Tibial artery (tissue), 4 donors: ENCODE data around the gene CHRND.

Experiments
- DNase-seq, 2 donors: peaks; one replicate each; pipeline ENCODE4 v3.0.0-alpha.2; 2019
- H3K27ac ChIP-seq, 2 donors: fragments of 200-600 bp; sonication (generic) in 1 of 2; 1 replicate in 1 of 2; 2 replicates in 1 of 2; pipeline ENCODE4 v1.5.1; 2018 to 2019; ENCODE audit warnings: mild to moderate bottlenecking in 1 of 2
- H3K27me3 ChIP-seq, 2 donors: fragments of 200-600 bp; sonication (generic) in 1 of 2; one replicate each; pipeline versions ENCODE4 v1.5.1 to v1.6.0; 2016 to 2019
- H3K36me3 ChIP-seq, 3 donors: fragments of 200-600 bp; sonication (generic) in 2 of 3; one replicate each; pipeline ENCODE4 v1.5.1; 2016 to 2019; ENCODE audit warnings: mild to moderate bottlenecking in 2 of 3
- H3K4me1 ChIP-seq, 4 donors: fragments of 200-600 bp; sonication (generic) in 2 of 4; 1 replicate in 3 of 4; 2 replicates in 1 of 4; pipeline ENCODE4 v1.5.1; 2016 to 2019
- H3K4me3 ChIP-seq, 2 donors: fragments of 200-600 bp; sonication (generic) in 1 of 2; 1 replicate in 1 of 2; 2 replicates in 1 of 2; pipeline ENCODE4 v1.5.1; 2018 to 2019; ENCODE audit warnings: mild to moderate bottlenecking in 2 of 2
- H3K9me3 ChIP-seq, 3 donors: fragments of 200-600 bp; sonication (generic) in 1 of 3; one replicate each; pipeline ENCODE4 v1.5.1; 2016 to 2019
- intact Hi-C: fragments of 100-400 bp; cut with DNase I; formaldehyde crosslinking; loops from one replicate; pipeline ENCODE4 v1.15.0; 2023; ENCODE audit warnings: low total_unique reads
- TF ChIP-seq, protein P1 (sequence below), 2 experiments: fragments of 200-600 bp in 1 of 2; fragments of 450-650 bp in 1 of 2; IDR thresholded peaks; one replicate each; pipeline ENCODE4 v1.5.1; 2017 to 2019; ENCODE audit warnings: antibody characterized with exemption in 2 of 2, mild to moderate bottlenecking in 1 of 2, moderate library complexity in 1 of 2

Gene CHRND

DNA sequence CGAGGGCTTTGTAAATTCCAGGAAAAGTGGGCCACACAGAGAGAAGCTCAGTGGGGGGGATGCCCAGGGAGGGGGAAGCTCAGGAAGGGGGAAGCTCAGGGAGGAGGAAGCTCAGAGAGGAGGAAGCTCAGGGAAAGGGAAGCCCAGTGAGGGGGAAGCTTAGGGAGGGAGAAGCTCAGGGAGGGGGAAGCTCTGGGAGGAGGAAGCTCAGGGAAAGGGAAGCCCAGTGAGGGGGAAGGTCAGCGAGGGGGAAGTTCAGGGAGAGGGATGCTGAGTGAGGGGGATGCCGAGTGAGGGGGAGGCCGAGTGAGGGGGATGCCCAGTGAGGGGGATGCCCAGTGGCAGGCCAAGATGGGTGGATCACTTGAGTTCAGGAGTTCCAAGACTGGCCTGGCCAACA is 12.7 kb downstream of the CHRND start:
- no peak for DNase-seq
- Histone ChIP-seq H3K4me1 (no peaks in the 10 kb centered on the region), H3K27me3 (peaks cover 0 to 42% of the 10 kb centered on the region in 2 donors), H3K36me3 (no peaks in the 10 kb centered on the region), H3K4me3 (no peak overlapping the region), H3K9me3 (peaks cover 0 to 6% (median 6%) of the 10 kb centered on the region in 3 donors), H3K27ac (no peak overlapping the region)
- TF ChIP-seq, protein P1, sequence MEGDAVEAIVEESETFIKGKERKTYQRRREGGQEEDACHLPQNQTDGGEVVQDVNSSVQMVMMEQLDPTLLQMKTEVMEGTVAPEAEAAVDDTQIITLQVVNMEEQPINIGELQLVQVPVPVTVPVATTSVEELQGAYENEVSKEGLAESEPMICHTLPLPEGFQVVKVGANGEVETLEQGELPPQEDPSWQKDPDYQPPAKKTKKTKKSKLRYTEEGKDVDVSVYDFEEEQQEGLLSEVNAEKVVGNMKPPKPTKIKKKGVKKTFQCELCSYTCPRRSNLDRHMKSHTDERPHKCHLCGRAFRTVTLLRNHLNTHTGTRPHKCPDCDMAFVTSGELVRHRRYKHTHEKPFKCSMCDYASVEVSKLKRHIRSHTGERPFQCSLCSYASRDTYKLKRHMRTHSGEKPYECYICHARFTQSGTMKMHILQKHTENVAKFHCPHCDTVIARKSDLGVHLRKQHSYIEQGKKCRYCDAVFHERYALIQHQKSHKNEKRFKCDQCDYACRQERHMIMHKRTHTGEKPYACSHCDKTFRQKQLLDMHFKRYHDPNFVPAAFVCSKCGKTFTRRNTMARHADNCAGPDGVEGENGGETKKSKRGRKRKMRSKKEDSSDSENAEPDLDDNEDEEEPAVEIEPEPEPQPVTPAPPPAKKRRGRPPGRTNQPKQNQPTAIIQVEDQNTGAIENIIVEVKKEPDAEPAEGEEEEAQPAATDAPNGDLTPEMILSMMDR (IDR thresholded peaks at IDR 0.05) = no peak
- intact Hi-C loops = no loop called here

DNA sequence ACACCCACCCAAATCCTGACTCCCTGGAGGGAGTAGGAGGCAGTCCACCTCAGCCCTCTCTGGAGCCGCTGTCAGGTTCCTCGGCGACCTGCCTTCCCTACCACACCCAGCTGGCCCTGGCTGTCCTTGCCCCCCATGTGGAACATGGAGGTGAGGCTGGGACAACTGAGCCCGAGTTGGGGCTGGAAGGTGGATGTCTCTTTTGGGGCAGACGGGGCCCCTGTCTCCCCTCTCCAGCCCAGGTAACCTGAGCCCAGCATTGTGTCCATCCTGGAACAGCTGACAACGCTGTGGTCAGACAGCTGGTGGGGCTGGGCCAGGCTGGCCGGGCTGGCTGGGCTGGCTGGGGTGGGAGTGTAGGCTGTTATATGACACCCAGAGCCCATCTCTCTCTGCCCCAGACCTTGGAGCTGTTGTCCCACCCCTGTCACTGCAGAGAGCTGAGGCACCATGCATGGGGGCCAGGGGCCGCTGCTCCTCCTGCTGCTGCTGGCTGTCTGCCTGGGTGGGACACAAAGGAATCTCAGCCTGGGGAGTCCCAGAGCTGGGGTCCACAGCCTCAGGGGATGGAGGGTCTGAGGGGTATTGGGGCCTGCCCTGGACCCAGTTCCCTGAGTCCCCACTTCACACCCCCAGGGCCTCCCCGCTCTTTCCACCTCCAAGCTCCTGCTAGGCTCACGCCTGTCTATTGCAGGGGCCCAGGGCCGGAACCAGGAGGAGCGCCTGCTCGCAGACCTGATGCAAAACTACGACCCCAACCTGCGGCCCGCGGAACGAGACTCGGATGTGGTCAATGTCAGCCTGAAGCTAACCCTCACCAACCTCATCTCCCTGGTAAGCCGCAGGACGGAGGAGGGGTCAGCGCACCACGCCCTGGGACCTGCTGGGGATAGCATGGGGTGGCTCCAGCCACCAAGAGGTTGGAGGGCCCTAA is 13.6 kb downstream of the CHRND start, which contains the start of gene CHRNG:
TSS of gene CHRNG (plus strand) at position 395 of the 934 bp plus-strand sequence. CDS start at position 451, 56 bp downstream.
- Histone ChIP-seq H3K36me3 (no peaks in the 10 kb centered on the region), H3K27me3 (peaks cover 0 to 42% of the 10 kb centered on the region in 2 donors), H3K9me3 (peaks cover 0 to 6% (median 6%) of the 10 kb centered on the region in 3 donors), H3K4me3 (no peak within 1 kb of the TSS), H3K4me1 (no peaks in the 10 kb centered on the region), H3K27ac (no peak within 1 kb of the TSS)
- intact Hi-C loops = no loop called here
- TF ChIP-seq, protein P1 (IDR thresholded peaks at IDR 0.05) = no peak
- DNase-seq = no peak

DNA sequence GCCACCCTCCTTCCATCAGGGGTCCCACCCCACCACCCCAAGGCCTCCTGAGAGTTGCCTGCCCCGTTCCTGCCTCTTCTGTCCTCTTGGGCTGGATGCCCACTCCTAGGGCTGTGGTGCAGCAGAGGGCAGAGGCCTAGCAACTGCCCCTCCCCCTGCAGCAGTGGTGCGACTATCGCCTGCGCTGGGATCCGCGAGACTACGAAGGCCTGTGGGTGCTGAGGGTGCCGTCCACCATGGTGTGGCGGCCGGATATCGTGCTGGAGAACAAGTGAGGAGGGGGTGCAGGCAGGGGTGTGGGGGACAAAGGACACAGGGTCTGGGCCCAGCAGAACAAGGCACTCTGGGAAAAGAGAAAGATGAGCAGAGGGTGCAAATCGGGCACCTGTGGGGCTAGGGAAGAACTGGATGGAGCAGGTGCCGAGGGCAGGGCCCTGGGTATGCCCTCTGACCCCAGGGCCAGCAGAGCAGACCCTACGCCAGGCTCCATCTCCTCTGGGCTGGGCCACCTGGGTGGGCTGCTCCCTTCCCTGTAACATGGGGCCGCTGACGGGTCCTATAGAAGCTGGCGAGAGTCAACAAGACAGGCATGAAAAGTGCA is 14.6 kb downstream of the CHRND start:
- DNase-seq = no peak
- peaks cover 0 to 6% (median 6%) of the 10 kb centered on the region in 3 donors for H3K9me3 ChIP-seq

DNA sequence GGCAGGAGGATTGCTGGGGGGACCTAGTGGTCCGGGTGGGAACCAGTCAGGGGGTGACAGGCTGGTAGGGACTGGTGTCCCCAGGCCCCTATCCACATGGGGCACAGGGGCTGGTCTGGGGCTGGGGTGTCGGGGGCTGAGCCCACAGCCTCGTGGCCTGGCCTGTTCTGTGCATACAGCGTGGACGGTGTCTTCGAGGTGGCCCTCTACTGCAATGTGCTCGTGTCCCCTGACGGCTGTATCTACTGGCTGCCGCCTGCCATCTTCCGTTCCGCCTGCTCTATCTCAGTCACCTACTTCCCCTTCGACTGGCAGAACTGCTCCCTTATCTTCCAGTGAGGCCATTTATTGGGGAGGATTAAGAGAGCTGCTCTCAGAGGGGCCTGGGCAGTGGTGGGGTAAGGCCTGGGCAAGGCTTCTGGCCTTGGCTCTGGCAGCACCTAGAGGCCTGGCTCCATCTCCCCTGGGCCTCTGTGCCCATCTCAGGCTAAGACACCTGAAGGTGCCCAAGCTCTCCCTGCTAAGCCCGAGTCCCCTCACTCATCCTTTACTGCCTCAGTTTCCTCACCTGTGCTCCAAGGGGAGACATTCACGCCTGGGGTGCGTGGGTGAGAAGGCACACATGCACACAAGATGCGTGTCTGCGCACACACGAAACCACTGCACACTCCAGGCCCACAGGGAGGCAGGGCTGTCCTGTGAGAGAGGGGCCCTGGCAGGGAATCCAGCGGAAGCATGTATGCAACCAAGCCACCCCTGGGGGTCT is 15.4 kb downstream of the CHRND start:
- Histone ChIP-seq H3K27ac (no peak overlapping the region), H3K4me3 (no peak overlapping the region)
- no peak for DNase-seq

More for the DNA sequence above, 14.6 kb downstream of the CHRND start:
- peaks cover 0 to 36% of the 10 kb centered on the region in 2 donors for H3K27me3 ChIP-seq
- TF ChIP-seq, protein P1 (IDR thresholded peaks at IDR 0.05) = no peak
- H3K4me3 ChIP-seq = no peak overlapping the region
- no peak overlapping the region for H3K27ac ChIP-seq
- H3K4me1 ChIP-seq = no peaks in the 10 kb centered on the region
- intact Hi-C loops = no loop called here
- H3K36me3 ChIP-seq = peaks cover 0 to 2% (median 0%) of the 10 kb centered on the region in 3 donors

More for the DNA sequence above, 15.4 kb downstream of the CHRND start:
- Histone ChIP-seq H3K9me3 (peaks cover 0 to 2% (median 1%) of the 10 kb centered on the region in 3 donors), H3K4me1 (no peaks in the 10 kb centered on the region), H3K36me3 (peaks cover 0 to 6% (median 0%) of the 10 kb centered on the region in 3 donors), H3K27me3 (peaks cover 0 to 33% of the 10 kb centered on the region in 2 donors)
- TF ChIP-seq, protein P1 (IDR thresholded peaks at IDR 0.05) = no peak
- intact Hi-C loops = no loop called here
